Colonic mucosa (tissue), 4 donors: ENCODE measurements around the gene CYP2A13. TPM values are rescaled to one million over a fixed set of nuclear protein-coding genes. Genes with fewer than 3 reads are reported as not detected.
"Not testable (repeated sequence)": the region's sequence is repeated elsewhere in the genome, so short reads cannot be mapped to it uniquely, and the experiment has no call there.

Experiments
- DNase-seq: peaks from one replicate; pipeline ENCODE4 v3.0.0-alpha.2; 2020
- H3K27ac ChIP-seq: fragments of 200-600 bp; one replicate; pipeline ENCODE4 v1.8.0; 2021
- H3K27me3 ChIP-seq: fragments of 200-600 bp; one replicate; pipeline ENCODE4 v1.8.0; 2021
- H3K36me3 ChIP-seq: fragments of 200-600 bp; one replicate; pipeline ENCODE4 v1.8.0; 2021
- H3K4me1 ChIP-seq: fragments of 200-600 bp; one replicate; pipeline ENCODE4 v1.8.0; 2021; ENCODE audit warnings: mild to moderate bottlenecking
- H3K4me3 ChIP-seq: fragments of 200-600 bp; one replicate; pipeline ENCODE4 v1.8.0; 2021
- H3K9ac ChIP-seq, 2 donors: one replicate each; pipeline ENCODE4 v1.7.0; 2013; ENCODE audit warnings: control low read depth in 2 of 2, low read depth in 2 of 2, low read length in 2 of 2
- H3K9me3 ChIP-seq: fragments of 200-600 bp; one replicate; pipeline ENCODE4 v1.8.0; 2021
- CTCF ChIP-seq: fragments of 200-600 bp; IDR thresholded peaks from one replicate; pipeline ENCODE4 v1.8.0; 2022; ENCODE audit warnings: antibody characterized with exemption, mild to moderate bottlenecking
- intact Hi-C: fragments of 100-400 bp; cut with DNase I; formaldehyde crosslinking; loops from one replicate; pipeline ENCODE4 v1.14.1; 2022
- total RNA-seq, 2 donors: library from RNA; stranded (reverse); fragmentation: NEBNext Ultra II Directional in 1 of 2; extraction: Animal tissue kit (Norgen Biotek cat#: 25700) in 1 of 2; gene quantifications; one replicate each; pipeline ENCODE4 v1.2.1, GENCODE V29; 2021
- donor health status: healthy.
- donor health status: DM: no; HTN: no; CAD: no.
- donor health status: DM: no; HTN: no; CAD: no.

CYP2A13 gene, protein sequence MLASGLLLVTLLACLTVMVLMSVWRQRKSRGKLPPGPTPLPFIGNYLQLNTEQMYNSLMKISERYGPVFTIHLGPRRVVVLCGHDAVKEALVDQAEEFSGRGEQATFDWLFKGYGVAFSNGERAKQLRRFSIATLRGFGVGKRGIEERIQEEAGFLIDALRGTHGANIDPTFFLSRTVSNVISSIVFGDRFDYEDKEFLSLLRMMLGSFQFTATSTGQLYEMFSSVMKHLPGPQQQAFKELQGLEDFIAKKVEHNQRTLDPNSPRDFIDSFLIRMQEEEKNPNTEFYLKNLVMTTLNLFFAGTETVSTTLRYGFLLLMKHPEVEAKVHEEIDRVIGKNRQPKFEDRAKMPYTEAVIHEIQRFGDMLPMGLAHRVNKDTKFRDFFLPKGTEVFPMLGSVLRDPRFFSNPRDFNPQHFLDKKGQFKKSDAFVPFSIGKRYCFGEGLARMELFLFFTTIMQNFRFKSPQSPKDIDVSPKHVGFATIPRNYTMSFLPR
- total RNA-seq, result not detected

DNA sequence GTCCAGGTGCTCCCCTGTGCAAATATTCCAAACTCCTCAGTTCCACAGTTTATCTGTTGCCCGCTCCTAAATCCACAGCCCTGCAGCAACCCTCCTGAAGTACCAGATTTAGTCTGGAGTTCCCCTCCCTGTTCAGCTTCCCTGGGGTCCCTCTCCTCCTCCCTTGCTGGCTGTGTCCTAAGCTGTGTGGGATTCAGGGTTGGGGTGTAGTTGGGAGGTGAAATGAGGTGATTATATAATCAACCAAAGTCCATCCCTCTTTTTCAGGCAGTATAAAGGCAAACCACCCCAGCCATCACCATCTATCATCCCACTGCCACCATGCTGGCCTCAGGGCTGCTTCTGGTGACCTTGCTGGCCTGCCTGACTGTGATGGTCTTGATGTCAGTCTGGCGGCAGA is at the start of gene CYP2A13:
Gene CYP2A13 (plus strand): TSS at position 301 of the 400 bp plus-strand sequence. CDS start 21 bp downstream, at position 322.
- intact Hi-C loops, result no loop called here
- no peaks in the 10 kb centered on the region for H3K27me3 ChIP-seq

DNA sequence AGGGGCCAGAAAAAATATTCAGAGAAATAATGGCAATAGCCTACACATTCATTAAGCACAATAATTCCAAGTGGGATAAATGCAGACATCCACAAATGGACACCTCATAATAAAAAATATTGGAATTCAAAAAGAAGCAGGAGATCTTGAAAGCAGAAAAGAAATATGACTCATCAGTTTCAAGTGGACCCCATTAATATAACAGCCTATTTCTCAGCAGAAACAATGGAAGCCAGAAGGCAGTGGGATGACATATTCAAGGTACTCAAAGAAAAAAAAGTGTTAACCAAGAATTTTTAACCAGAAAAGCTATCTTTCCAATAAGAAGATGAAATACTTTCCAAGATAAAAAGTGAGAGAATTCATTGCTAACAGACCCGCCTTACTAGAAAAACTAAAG is 48.4 kb upstream of the CYP2A13 start:
- Histone ChIP-seq H3K9ac (no peak overlapping the region), H3K36me3 (no peaks in the 10 kb centered on the region), H3K4me1 (no peaks in the 10 kb centered on the region), H3K9me3 (no peaks in the 10 kb centered on the region), H3K4me3 (no peak overlapping the region), H3K27ac (no peak overlapping the region), H3K27me3 (no peaks in the 10 kb centered on the region)
- no peak for TF ChIP-seq CTCF
- no peak for DNase-seq
- intact Hi-C loops, result no loop called here

More for the DNA sequence above, at the start of gene CYP2A13:
- Histone ChIP-seq H3K27ac (no peak within 1 kb of the TSS), H3K36me3 (no peaks in the 10 kb centered on the region), H3K4me1 (no peaks in the 10 kb centered on the region), H3K9ac (no peak within 1 kb of the TSS), H3K9me3 (no peaks in the 10 kb centered on the region), H3K4me3 (no peak within 1 kb of the TSS)
- TF ChIP-seq CTCF, result no peak
- DNase-seq, result no peak

DNA sequence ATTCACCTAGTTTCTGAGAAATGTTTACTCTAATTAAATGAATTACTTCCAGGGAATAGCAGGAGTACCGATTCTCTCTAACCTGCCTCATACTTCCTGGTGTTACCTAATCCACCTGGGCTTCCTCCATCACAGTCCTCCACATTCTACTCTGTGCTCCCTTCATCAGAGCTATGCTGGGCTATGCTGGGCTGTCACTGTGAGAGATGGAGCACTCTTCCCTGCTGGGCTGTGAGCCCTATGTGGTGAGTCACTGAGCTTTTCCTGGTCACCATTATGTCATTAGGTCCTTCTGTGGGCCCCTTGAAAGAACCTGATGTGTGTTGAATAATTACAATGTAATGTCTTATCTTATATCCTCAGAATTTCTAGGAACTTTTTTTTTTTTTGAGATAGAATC is 43.2 kb upstream of the CYP2A13 start:
- H3K9me3 ChIP-seq, H3K9ac ChIP-seq, H3K4me1 ChIP-seq, H3K36me3 ChIP-seq, H3K4me3 ChIP-seq, H3K27ac ChIP-seq, intact Hi-C loops, H3K27me3 ChIP-seq, DNase-seq: not testable (repeated sequence)

GRCh38 chr19:41050426-41050825 is 37.8 kb upstream of the CYP2A13 start:
- Histone ChIP-seq H3K27ac (no peak overlapping the region), H3K9ac (no peak overlapping the region), H3K9me3 (no peaks in the 10 kb centered on the region), H3K4me3 (no peak overlapping the region), H3K36me3 (no peaks in the 10 kb centered on the region), H3K4me1 (no peaks in the 10 kb centered on the region), H3K27me3 (no peaks in the 10 kb centered on the region)
- DNase-seq, result no peak
- intact Hi-C loops, result no loop called here
- no peak for TF ChIP-seq CTCF

DNA sequence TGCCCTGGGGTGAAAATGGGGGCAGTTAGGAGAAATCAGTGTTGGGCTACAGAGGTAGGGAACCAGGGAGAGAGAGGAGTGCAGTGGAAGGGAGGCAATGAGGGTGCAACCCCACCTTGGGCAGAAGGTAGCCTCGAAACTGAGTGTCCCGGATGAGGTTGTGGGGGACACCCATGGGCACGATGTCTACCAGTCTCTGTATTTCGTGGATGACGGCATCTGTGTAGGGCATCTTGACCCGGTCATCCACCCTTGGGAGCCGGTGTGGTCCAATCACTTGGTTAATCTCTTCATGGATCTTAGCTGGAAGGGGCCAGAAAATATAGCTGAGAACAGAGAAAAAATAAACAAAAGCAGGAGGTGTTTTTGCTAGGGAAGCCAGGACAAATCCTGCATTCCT is 36.1 kb upstream of the CYP2A13 start:
- H3K9me3 ChIP-seq, H3K36me3 ChIP-seq, DNase-seq, H3K4me1 ChIP-seq, intact Hi-C loops, H3K27me3 ChIP-seq, H3K4me3 ChIP-seq, H3K9ac ChIP-seq, H3K27ac ChIP-seq: not testable (repeated sequence)

DNA sequence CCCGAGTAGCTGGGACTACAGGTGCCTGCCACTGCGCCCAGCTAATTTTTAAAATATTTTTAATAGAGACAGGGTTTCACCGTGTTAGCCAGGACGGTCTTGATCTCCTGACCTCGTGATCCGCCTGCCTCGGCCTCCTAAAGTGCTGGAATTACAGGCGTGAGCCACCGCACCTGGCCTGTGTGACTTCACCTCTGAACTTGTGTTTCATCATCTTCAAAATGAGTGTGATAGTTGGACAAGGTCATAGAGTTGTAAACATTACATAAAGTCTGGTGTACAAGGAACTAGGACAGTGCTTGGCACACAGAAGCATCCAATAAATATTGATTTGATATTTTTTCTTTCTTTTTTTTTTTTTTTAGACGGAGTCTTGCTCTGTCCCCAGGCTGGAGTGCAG is 34.9 kb upstream of the CYP2A13 start:
- intact Hi-C loops, H3K4me3 ChIP-seq, H3K9me3 ChIP-seq, H3K9ac ChIP-seq, H3K36me3 ChIP-seq, H3K27ac ChIP-seq, H3K4me1 ChIP-seq, DNase-seq, H3K27me3 ChIP-seq: not testable (repeated sequence)

DNA sequence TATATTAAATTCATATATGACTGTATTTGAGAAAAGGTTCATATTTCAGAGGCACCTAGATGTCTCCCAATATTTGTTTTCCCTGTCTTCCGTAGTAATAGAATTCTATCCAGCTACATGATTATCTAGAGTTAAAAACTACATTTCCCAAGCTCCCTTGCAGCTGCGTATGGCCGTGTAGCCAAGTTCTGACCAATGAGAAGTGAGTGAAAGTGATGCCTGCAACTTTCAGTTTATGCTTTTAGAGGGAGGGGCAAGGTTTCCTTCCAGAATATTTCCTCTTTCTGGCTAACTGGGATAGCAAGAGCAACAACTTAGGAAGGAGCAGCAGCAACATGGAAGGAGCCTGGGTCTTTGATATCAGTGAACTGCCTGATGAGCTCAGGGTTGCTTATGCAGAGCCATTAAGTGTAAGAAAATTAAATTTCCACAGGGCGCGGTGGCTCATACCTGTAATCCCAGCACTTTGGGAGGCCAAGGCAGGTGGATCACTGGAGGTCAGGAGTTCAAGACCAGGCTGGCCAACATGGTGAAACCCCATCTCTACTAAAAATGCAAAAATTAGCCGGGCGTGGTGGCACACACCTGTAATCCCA is 23.2 kb upstream of the CYP2A13 start:
- no peak overlapping the region for H3K4me3 ChIP-seq
- H3K9ac ChIP-seq, result no peak overlapping the region
- TF ChIP-seq CTCF, result no peak
- H3K27ac ChIP-seq, result no peak overlapping the region
- H3K4me1 ChIP-seq, result no peaks in the 10 kb centered on the region
- H3K9me3 ChIP-seq, result no peaks in the 10 kb centered on the region
- H3K27me3 ChIP-seq, result no peaks in the 10 kb centered on the region
- DNase-seq, result peak; percentile 19
- intact Hi-C loops, result no loop called here
- no peaks in the 10 kb centered on the region for H3K36me3 ChIP-seq
